ENCODE results near the gene FZR1.

The FZR1 gene

GRCh38 chr19:3505598-3506383, at the start of gene FZR1:
Gene FZR1, plus strand, starts transcription at chr19:3506311. Its CDS starts 16,679 bp downstream, at chr19:3522990.
- H3K27ac Mint-ChIP-seq (ENCODE audit: low read depth) = peak within 1 kb of the TSS; percentile 98
- H3K4me1 Mint-ChIP-seq = peaks cover 52% of the 10 kb centered on the region
- DNase-seq (ENCODE audit: low spot score in 2 of 2) (peak; percentile 97 to 100), ATAC-seq (replicated peaks; ENCODE audit: extremely low read depth, poor library complexity, severe bottlenecking) (peak; percentile 90)
- H3K4me3 Mint-ChIP-seq = peak within 1 kb of the TSS; percentile 92
- no peaks in the 10 kb centered on the region for H3K27me3 Mint-ChIP-seq
- peaks cover 23% of the 10 kb centered on the region for H3K36me3 Mint-ChIP-seq (ENCODE audit: insufficient read depth)
- no peaks in the 10 kb centered on the region for H3K9me3 Mint-ChIP-seq

GRCh38 chr19:3456925-3457527, 49.1 kb upstream of the FZR1 start:
- no peak overlapping the region for H3K27ac Mint-ChIP-seq (ENCODE audit: low read depth)
- ATAC-seq (replicated peaks; ENCODE audit: extremely low read depth, poor library complexity, severe bottlenecking) (no peak), DNase-seq (ENCODE audit: low spot score in 2 of 2) (no peak)
- H3K9me3 Mint-ChIP-seq = no peaks in the 10 kb centered on the region
- H3K36me3 Mint-ChIP-seq (ENCODE audit: insufficient read depth) = peaks cover 9% of the 10 kb centered on the region
- no peaks in the 10 kb centered on the region for H3K27me3 Mint-ChIP-seq
- no peak overlapping the region for H3K4me3 Mint-ChIP-seq
- no peaks in the 10 kb centered on the region for H3K4me1 Mint-ChIP-seq

- DNase-seq (ENCODE audit: low spot score in 2 of 2) (no peak), ATAC-seq (replicated peaks; ENCODE audit: extremely low read depth, poor library complexity, severe bottlenecking) (no peak)
- Mint-ChIP-seq H3K4me3 (no peak overlapping the region), H3K9me3 (no peaks in the 10 kb centered on the region), H3K27ac (ENCODE audit: low read depth) (no peak overlapping the region), H3K4me1 (no peaks in the 10 kb centered on the region), H3K36me3 (ENCODE audit: insufficient read depth) (peaks cover 7% of the 10 kb centered on the region), H3K27me3 (no peaks in the 10 kb centered on the region)
Measured at GRCh38 chr19:3457528-3458228, 48.4 kb upstream of the FZR1 start.

- Mint-ChIP-seq H3K27me3 (no peaks in the 10 kb centered on the region), H3K27ac (ENCODE audit: low read depth) (no peak overlapping the region), H3K4me3 (no peak overlapping the region), H3K36me3 (ENCODE audit: insufficient read depth) (peaks cover 7% of the 10 kb centered on the region), H3K9me3 (no peaks in the 10 kb centered on the region), H3K4me1 (no peaks in the 10 kb centered on the region)
- DNase-seq (ENCODE audit: low spot score in 2 of 2) (no peak), ATAC-seq (replicated peaks; ENCODE audit: extremely low read depth, poor library complexity, severe bottlenecking) (no peak)
Measured at GRCh38 chr19:3458229-3459088, 47.7 kb upstream of the FZR1 start.

- H3K9me3 Mint-ChIP-seq = no peaks in the 10 kb centered on the region
- H3K27ac Mint-ChIP-seq (ENCODE audit: low read depth) = no peak overlapping the region
- H3K27me3 Mint-ChIP-seq = no peaks in the 10 kb centered on the region
- no peaks in the 10 kb centered on the region for H3K4me1 Mint-ChIP-seq
- no peak overlapping the region for H3K4me3 Mint-ChIP-seq
- DNase-seq (ENCODE audit: low spot score in 2 of 2) = no peak
- ATAC-seq (replicated peaks; ENCODE audit: extremely low read depth, poor library complexity, severe bottlenecking) = peak; percentile 32
- H3K36me3 Mint-ChIP-seq (ENCODE audit: insufficient read depth) = peaks cover 4% of the 10 kb centered on the region
Measured at GRCh38 chr19:3459089-3459881, 46.8 kb upstream of the FZR1 start.

- Mint-ChIP-seq H3K4me1 (no peaks in the 10 kb centered on the region), H3K27me3 (no peaks in the 10 kb centered on the region), H3K9me3 (no peaks in the 10 kb centered on the region), H3K4me3 (no peak overlapping the region), H3K36me3 (ENCODE audit: insufficient read depth) (peaks cover 4% of the 10 kb centered on the region), H3K27ac (ENCODE audit: low read depth) (no peak overlapping the region)
- DNase-seq (ENCODE audit: low spot score in 2 of 2) = no peak
- no peak for ATAC-seq (replicated peaks; ENCODE audit: extremely low read depth, poor library complexity, severe bottlenecking)
Measured at GRCh38 chr19:3459965-3460582, 46.0 kb upstream of the FZR1 start.

- Mint-ChIP-seq H3K4me1 (peaks cover 7% of the 10 kb centered on the region), H3K36me3 (ENCODE audit: insufficient read depth) (peaks cover 4% of the 10 kb centered on the region), H3K9me3 (no peaks in the 10 kb centered on the region), H3K27me3 (no peaks in the 10 kb centered on the region), H3K27ac (ENCODE audit: low read depth) (no peak overlapping the region), H3K4me3 (no peak overlapping the region)
- ATAC-seq (replicated peaks; ENCODE audit: extremely low read depth, poor library complexity, severe bottlenecking) = no peak
- no peak for DNase-seq (ENCODE audit: low spot score in 2 of 2)
Measured at GRCh38 chr19:3462991-3463713, 43.0 kb upstream of the FZR1 start.

GRCh38 chr19:3463714-3464586, 42.2 kb upstream of the FZR1 start:
- no peak overlapping the region for H3K4me3 Mint-ChIP-seq
- H3K9me3 Mint-ChIP-seq = no peaks in the 10 kb centered on the region
- H3K4me1 Mint-ChIP-seq = peaks cover 7% of the 10 kb centered on the region
- no peaks in the 10 kb centered on the region for H3K27me3 Mint-ChIP-seq
- ATAC-seq (replicated peaks; ENCODE audit: extremely low read depth, poor library complexity, severe bottlenecking) (no peak), DNase-seq (ENCODE audit: low spot score in 2 of 2) (no peak)
- no peak overlapping the region for H3K27ac Mint-ChIP-seq (ENCODE audit: low read depth)
- no peaks in the 10 kb centered on the region for H3K36me3 Mint-ChIP-seq (ENCODE audit: insufficient read depth)

- Mint-ChIP-seq H3K36me3 (ENCODE audit: insufficient read depth) (no peaks in the 10 kb centered on the region), H3K4me3 (no peak overlapping the region), H3K27me3 (no peaks in the 10 kb centered on the region), H3K4me1 (peaks cover 7% of the 10 kb centered on the region), H3K9me3 (no peaks in the 10 kb centered on the region), H3K27ac (ENCODE audit: low read depth) (no peak overlapping the region)
- DNase-seq (ENCODE audit: low spot score in 2 of 2) (no peak), ATAC-seq (replicated peaks; ENCODE audit: extremely low read depth, poor library complexity, severe bottlenecking) (no peak)
Measured at GRCh38 chr19:3464587-3465235, 41.4 kb upstream of the FZR1 start.

GRCh38 chr19:3465552-3465951, 40.6 kb upstream of the FZR1 start:
- peak overlapping the region; percentile 16 for H3K27ac Mint-ChIP-seq (ENCODE audit: low read depth)

More at GRCh38 chr19:3465552-3465951, 40.6 kb upstream of the FZR1 start:
- peaks cover 1% of the 10 kb centered on the region for H3K36me3 Mint-ChIP-seq (ENCODE audit: insufficient read depth)
- no peak for DNase-seq (ENCODE audit: low spot score in 2 of 2)
- H3K4me1 Mint-ChIP-seq = peaks cover 7% of the 10 kb centered on the region
- no peak overlapping the region for H3K4me3 Mint-ChIP-seq
- no peaks in the 10 kb centered on the region for H3K27me3 Mint-ChIP-seq
- H3K9me3 Mint-ChIP-seq = no peaks in the 10 kb centered on the region
- no peak for ATAC-seq (replicated peaks; ENCODE audit: extremely low read depth, poor library complexity, severe bottlenecking)
